Bronchial epithelial cell (primary cell): ENCODE measurements around the gene MAPK1IP1L. TPM values are rescaled to one million over a fixed set of nuclear protein-coding genes. Genes with fewer than 3 reads are reported as not detected.
A peak's percentile ranks its signal among the peaks of the same experiment; 100 is the strongest.

Experiments
- DNase-seq: peaks from one replicate; pipeline ENCODE4 v3.0.0-alpha.2; 2010; ENCODE audit warnings: low read depth
- FAIRE-seq: peaks from 2 replicates; lab custom pipeline; 2011; peaks lifted over from hg19 to GRCh38; lab: Jason Lieb, UNC
- H3K27me3 ChIP-seq: 2 replicates; pipeline ENCODE4 v1.5.1; 2011; ENCODE audit warnings: low read length; ENCODE audit not compliant: control insufficient read depth, insufficient read depth
- H3K36me3 ChIP-seq: 2 replicates; pipeline ENCODE4 v1.5.1; 2011; ENCODE audit warnings: low read length; ENCODE audit not compliant: control insufficient read depth, insufficient read depth
- H3K4me3 ChIP-seq: 2 replicates; pipeline ENCODE4 v1.5.1; 2011; ENCODE audit warnings: mild to moderate bottlenecking, low read depth, low read length, control low read depth
- total RNA-seq: library from RNA; depleted of rRNA; stranded (reverse); fragments of >200 nt; gene quantifications from 2 replicates; pipeline ENCODE4 v1.2.1, GENCODE V29; 2014
- TF ChIP-seq, protein P1 (sequence below): IDR thresholded peaks from 2 replicates; pipeline ENCODE4 v1.5.1; 2011; ENCODE audit warnings: mild to moderate bottlenecking, moderate library complexity, low read length, control low read depth, inconsistent platforms; ENCODE audit not compliant: insufficient read depth, severe bottlenecking

The MAPK1IP1L gene
- total RNA-seq, 1 donor from 2014 or later = 12.1 TPM

DNA sequence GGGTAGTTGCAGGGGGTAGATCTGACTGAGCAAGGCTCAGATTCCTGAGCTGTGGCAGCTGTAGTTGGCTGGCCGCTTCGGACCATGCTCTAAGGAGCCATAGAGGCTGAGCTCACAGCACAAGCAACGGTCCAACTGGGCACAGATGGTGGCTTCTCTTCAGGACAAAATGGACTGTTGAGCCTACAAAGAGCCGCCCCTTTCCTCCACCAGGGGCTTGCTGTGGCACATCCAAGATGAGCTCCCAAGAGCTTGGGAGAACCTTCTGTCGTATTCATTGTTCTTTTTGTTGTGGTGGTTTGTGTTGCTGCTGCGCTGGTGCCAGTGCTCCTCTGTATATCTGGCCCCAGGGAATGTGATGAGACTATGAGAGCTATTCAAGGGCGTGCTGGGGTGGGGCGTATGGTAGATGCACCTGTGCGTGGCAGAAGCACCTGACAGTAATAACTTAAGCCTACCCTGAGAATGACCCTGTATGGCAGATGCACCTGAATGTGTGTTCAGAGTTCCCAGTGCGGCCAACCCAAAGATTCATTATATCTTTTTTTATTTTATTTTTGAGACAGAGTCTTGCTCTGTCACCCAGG, 59.8 kb downstream of the MAPK1IP1L start:
- Histone ChIP-seq H3K36me3 (no peaks in the 10 kb centered on the region), H3K27me3 (no peaks in the 10 kb centered on the region), H3K4me3 (no peak overlapping the region)
- TF ChIP-seq, protein P1, sequence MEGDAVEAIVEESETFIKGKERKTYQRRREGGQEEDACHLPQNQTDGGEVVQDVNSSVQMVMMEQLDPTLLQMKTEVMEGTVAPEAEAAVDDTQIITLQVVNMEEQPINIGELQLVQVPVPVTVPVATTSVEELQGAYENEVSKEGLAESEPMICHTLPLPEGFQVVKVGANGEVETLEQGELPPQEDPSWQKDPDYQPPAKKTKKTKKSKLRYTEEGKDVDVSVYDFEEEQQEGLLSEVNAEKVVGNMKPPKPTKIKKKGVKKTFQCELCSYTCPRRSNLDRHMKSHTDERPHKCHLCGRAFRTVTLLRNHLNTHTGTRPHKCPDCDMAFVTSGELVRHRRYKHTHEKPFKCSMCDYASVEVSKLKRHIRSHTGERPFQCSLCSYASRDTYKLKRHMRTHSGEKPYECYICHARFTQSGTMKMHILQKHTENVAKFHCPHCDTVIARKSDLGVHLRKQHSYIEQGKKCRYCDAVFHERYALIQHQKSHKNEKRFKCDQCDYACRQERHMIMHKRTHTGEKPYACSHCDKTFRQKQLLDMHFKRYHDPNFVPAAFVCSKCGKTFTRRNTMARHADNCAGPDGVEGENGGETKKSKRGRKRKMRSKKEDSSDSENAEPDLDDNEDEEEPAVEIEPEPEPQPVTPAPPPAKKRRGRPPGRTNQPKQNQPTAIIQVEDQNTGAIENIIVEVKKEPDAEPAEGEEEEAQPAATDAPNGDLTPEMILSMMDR = no peak
- FAIRE-seq = no peak
- no peak for DNase-seq

- Histone ChIP-seq H3K4me3 (no peak overlapping the region), H3K36me3 (no peaks in the 10 kb centered on the region), H3K27me3 (no peaks in the 10 kb centered on the region)
- TF ChIP-seq, protein P1 = no peak
- FAIRE-seq (no peak), DNase-seq (no peak)
Observed at GRCh38 chr14:55114720-55115119, 63.3 kb downstream of the MAPK1IP1L start.

GRCh38 chr14:55115460-55115859, 64.0 kb downstream of the MAPK1IP1L start:
- no peaks in the 10 kb centered on the region for H3K27me3 ChIP-seq
- FAIRE-seq (no peak), DNase-seq (no peak)
- no peaks in the 10 kb centered on the region for H3K36me3 ChIP-seq
- H3K4me3 ChIP-seq = no peak overlapping the region
- TF ChIP-seq, protein P1 = no peak

GRCh38 chr14:55115861-55116245, 64.4 kb downstream of the MAPK1IP1L start:
- no peak for DNase-seq
- Histone ChIP-seq H3K27me3 (no peaks in the 10 kb centered on the region), H3K36me3 (no peaks in the 10 kb centered on the region), H3K4me3 (no peak overlapping the region)
- TF ChIP-seq, protein P1 = no peak
- no peak for FAIRE-seq

DNA sequence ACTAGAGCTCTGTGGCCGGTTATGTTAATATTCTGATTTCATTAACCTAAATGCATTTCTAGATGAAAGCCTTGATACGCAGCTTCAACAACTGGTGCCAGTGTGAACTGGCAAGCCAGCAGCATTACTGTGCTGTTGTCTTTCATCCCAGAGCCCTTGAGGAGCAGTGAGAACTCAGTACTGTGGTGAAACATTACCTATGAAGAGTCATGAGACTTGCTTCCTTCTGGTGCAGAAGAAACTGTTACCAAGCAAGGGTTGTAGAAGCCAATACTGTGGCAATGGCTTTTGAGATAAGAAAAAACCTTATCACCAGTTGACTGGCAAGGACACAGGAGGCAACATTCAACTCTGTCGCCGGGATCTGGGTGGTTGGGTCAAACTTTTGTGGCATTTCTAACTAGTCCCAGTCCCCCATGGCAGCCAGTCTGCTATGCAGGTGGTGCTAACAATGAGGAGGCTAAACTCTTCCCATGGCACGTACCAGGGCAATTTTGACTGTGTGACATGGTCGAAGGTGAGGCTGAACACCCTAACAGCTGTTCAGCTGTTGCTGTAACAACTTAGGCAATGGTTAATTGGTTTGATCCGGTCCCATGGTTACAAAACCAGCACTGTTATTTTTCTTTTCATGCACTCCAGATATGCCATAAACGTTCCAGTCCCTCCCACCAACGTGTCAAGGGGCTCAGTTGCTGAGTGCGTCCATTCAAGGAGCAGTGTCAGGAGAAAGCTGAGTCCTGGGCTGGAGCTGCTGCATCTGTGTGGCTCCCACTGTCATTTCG, 65.0 kb downstream of the MAPK1IP1L start:
- Histone ChIP-seq H3K27me3 (no peaks in the 10 kb centered on the region), H3K36me3 (no peaks in the 10 kb centered on the region), H3K4me3 (no peak overlapping the region)
- DNase-seq = no peak
- FAIRE-seq = peak; percentile 28
- TF ChIP-seq, protein P1 = no peak
